Mesothelial cell of epicardium (in vitro differentiated cells): ENCODE results near the gene RNF123. TPM values are rescaled to one million over a fixed set of nuclear protein-coding genes. Genes with fewer than 3 reads are reported as not detected.

Source experiments
- DNase-seq, 2 experiments: peaks; one replicate each; pipeline ENCODE4 v3.0.0; 2021; ENCODE audit warnings: low spot score in 2 of 2; ENCODE audit not compliant: unreplicated experiment in 2 of 2
- H3K27ac Mint-ChIP-seq: 2 replicates; pipeline ENCODE4 v1.8.0; 2021; ENCODE audit warnings: mixed read lengths
- H3K27me3 Mint-ChIP-seq: 2 replicates; pipeline ENCODE4 v1.8.0; 2021; ENCODE audit warnings: low read depth, mixed read lengths
- H3K36me3 Mint-ChIP-seq: 2 replicates; pipeline ENCODE4 v1.8.0; 2021; ENCODE audit warnings: mixed read lengths
- H3K4me1 Mint-ChIP-seq: 2 replicates; pipeline ENCODE4 v1.8.0; 2021; ENCODE audit warnings: mixed read lengths
- H3K4me3 Mint-ChIP-seq: 2 replicates; pipeline ENCODE4 v1.8.0; 2021; ENCODE audit warnings: mild to moderate bottlenecking, moderate library complexity, mixed read lengths
- H3K9me3 Mint-ChIP-seq: 2 replicates; pipeline ENCODE4 v1.8.0; 2021; ENCODE audit warnings: mixed read lengths
- total RNA-seq: library from RNA; stranded (reverse); gene quantifications from 3 replicates; pipeline ENCODE4 v1.2.1, GENCODE V29; 2021
- TF ChIP-seq, protein P1 (sequence below): fragments of 200-600 bp; sonication (generic); IDR thresholded peaks from one replicate; pipeline ENCODE4 v1.5.0; 2021; ENCODE audit warnings: antibody characterized with exemption; ENCODE audit not compliant: unreplicated experiment

RNF123 gene
- total RNA-seq, 1 donor from 2014 or later = 59.2 TPM

DNA sequence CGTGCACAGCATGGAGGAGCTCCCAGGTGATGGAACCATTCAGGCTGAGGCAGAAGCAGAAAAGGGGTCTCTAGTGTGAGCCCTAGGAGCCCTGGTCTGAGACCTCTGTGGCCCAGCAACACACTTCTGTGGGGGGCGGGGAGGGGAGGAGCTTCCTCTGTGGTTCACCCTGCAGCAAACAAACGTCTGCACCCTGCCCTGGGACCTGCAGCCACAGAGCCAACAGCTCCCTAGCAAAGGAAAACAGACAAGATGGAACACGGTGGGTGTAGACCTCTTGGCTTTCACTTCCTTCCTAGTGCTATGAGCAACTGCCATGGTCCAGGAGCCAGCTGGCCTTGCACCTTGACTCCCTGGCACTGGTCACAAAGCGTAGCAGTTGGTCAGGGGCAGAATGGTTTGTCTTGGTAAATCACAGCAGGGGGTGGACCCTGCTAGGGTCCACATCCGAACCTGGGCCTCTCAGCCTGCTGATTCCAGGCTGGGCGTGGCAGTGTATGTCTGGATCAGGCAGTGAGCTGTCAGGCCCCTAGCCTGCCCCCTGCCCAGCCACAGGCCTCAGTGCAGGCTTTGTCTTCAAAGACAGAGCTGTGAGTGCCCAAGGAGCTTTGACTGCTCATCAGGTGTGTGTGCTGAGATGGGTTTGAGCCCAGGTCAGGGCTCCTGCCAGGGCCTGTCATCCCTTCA, 23.4 kb downstream of the RNF123 start:
- Mint-ChIP-seq H3K9me3 (no peaks in the 10 kb centered on the region), H3K27me3 (no peaks in the 10 kb centered on the region), H3K27ac (no peak overlapping the region), H3K4me3 (no peak overlapping the region), H3K36me3 (peaks cover 4% of the 10 kb centered on the region), H3K4me1 (no peaks in the 10 kb centered on the region)
- DNase-seq = no peak
- TF ChIP-seq, protein P1, sequence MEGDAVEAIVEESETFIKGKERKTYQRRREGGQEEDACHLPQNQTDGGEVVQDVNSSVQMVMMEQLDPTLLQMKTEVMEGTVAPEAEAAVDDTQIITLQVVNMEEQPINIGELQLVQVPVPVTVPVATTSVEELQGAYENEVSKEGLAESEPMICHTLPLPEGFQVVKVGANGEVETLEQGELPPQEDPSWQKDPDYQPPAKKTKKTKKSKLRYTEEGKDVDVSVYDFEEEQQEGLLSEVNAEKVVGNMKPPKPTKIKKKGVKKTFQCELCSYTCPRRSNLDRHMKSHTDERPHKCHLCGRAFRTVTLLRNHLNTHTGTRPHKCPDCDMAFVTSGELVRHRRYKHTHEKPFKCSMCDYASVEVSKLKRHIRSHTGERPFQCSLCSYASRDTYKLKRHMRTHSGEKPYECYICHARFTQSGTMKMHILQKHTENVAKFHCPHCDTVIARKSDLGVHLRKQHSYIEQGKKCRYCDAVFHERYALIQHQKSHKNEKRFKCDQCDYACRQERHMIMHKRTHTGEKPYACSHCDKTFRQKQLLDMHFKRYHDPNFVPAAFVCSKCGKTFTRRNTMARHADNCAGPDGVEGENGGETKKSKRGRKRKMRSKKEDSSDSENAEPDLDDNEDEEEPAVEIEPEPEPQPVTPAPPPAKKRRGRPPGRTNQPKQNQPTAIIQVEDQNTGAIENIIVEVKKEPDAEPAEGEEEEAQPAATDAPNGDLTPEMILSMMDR = no peak

DNA sequence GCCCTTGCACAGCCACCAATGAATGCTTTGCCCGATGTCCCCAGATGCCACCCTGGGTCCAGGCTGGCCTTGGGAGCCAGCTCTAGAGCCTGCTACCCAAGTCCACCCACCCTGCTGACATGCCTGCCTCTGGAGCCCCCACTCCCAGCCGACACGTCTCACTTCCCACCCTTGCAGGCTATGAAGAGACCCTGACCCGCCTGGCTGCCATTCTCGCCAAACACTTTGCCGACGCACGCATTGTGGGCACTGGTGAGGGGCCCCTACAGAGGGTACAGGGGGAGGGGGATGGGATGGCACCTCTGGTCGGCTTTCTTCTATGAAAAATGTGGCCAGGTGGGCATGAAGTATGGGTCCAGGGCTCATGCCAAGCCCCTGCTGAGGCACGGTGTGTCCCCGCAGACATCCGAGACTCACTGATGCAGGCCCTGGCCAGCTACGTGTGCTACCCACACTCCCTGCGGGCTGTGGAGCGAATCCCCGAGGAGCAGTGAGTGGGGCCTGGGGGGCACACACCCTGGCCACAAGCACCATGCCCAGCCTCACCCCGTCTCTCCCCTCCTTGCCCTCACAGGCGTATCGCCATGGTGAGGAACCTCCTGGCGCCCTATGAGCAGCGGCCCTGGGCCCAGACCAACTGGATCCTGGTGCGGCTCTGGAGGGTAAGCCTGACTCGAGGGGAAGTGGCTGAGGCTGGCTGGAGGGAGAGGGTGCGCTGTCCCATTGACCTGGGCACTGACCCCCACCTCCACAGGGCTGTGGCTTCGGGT, 24.2 kb downstream of the RNF123 start:
- DNase-seq = no peak
- H3K36me3 Mint-ChIP-seq = peaks cover under 1% of the 10 kb centered on the region
- H3K27me3 Mint-ChIP-seq = no peaks in the 10 kb centered on the region
- TF ChIP-seq, protein P1 = no peak
- no peak overlapping the region for H3K27ac Mint-ChIP-seq
- H3K4me1 Mint-ChIP-seq = peaks cover 1% of the 10 kb centered on the region
- no peak overlapping the region for H3K4me3 Mint-ChIP-seq
- no peaks in the 10 kb centered on the region for H3K9me3 Mint-ChIP-seq

DNA sequence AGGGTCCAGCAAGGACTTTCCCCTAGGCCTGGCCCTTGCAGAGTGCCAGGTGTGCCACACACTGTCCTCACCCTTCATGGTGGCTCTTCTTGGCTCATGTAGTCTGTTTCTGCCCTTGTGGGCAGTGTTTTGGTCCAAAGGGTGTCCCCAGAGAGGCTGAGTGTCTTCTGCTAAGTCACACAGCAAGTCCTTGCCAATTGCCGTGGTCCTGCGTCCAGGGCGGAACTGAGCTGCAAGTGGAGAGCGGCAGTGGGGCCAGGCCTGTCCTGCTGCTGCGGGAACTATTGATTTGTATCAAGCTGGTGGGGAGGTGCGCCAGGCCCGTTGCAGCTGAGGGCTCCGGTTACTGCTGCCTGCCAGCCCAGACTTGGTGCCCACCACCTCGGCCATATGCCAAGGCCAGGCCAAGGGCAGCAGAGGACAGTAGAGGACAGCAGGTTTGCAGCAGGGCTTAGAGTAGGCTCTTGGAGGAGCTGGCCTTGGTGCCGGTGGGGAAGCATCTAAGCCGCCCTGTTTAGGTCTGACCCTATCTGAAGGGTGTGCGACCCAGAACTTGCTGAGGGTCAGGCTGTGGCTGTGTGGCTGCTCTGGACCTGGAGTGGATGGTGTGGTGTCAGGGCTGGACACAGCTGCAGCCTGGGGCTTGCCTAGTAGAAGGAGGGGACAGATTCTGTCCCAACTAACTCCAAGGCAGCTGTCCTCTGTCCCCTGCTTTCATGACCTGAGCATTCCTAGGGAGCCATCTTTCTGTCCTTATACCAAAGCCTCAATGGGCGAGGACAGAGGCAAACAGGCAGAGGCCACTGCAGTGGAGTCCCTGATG, 25.6 kb downstream of the RNF123 start:
- H3K4me3 Mint-ChIP-seq = no peak overlapping the region

DNA sequence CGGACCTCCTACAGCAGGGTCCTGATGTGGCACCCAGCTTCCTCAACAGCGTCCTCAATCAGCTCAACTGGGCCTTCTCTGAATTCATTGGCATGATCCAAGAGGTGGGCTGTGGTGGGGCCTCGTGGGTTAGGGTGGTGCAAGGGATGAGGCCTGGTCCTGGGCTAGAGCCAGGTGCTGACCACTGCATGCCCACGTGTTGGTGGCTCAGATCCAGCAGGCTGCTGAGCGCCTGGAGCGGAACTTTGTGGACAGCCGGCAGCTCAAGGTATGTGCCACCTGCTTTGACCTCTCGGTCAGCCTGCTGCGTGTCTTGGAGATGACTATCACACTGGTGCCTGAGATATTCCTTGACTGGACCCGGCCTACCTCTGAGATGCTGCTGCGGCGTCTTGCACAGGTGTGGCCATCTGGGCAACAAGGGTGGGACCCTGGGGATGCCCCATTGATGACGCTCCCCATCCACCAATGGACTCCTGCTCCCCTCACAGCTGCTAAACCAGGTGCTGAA, 26.3 kb downstream of the RNF123 start:
- H3K27me3 Mint-ChIP-seq = peaks cover 2% of the 10 kb centered on the region
- H3K36me3 Mint-ChIP-seq = no peaks in the 10 kb centered on the region
- DNase-seq = no peak
- H3K4me1 Mint-ChIP-seq = peaks cover 13% of the 10 kb centered on the region
- TF ChIP-seq, protein P1 = no peak
- no peak overlapping the region for H3K27ac Mint-ChIP-seq
- no peak overlapping the region for H3K4me3 Mint-ChIP-seq
- H3K9me3 Mint-ChIP-seq = no peaks in the 10 kb centered on the region

More for the DNA sequence above, 25.6 kb downstream of the RNF123 start:
- peaks cover 12% of the 10 kb centered on the region for H3K4me1 Mint-ChIP-seq
- H3K27ac Mint-ChIP-seq = no peak overlapping the region
- no peak for DNase-seq
- peaks cover 2% of the 10 kb centered on the region for H3K27me3 Mint-ChIP-seq
- no peaks in the 10 kb centered on the region for H3K9me3 Mint-ChIP-seq
- no peaks in the 10 kb centered on the region for H3K36me3 Mint-ChIP-seq
- TF ChIP-seq, protein P1 = no peak

DNA sequence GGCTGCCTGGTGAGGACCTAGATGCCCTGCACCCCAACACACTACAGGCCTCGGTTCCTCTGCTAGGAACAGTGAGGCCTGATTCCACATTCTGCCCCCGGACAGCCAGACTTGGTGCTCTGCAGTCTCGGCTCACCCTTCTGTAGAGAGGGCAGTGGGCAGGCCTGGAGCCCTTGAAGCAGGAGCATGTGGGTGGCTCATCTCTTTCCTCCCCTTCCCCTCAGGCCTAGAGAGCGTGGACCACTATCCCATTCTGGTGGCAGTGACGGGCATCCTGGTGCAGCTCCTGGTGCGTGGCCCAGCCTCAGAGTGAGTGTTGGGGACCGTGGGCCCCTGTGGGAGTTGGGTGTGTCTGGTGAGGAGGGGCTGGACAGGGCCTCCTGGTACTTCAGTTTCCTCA, 26.8 kb downstream of the RNF123 start:
- H3K4me1 Mint-ChIP-seq = peaks cover 13% of the 10 kb centered on the region
- TF ChIP-seq, protein P1 = no peak
- DNase-seq = no peak
- H3K27me3 Mint-ChIP-seq = peaks cover 2% of the 10 kb centered on the region
- no peaks in the 10 kb centered on the region for H3K9me3 Mint-ChIP-seq
- H3K27ac Mint-ChIP-seq = no peak overlapping the region
- H3K36me3 Mint-ChIP-seq = no peaks in the 10 kb centered on the region
- H3K4me3 Mint-ChIP-seq = no peak overlapping the region
